GM19397 (cell line): Measurements from ENCODE around the gene WAC.
A peak's percentile ranks its signal among the peaks of the same experiment; 100 is the strongest.
"Not testable (repeated sequence)": the region's sequence is repeated elsewhere in the genome, so short reads cannot be mapped to it uniquely, and the experiment has no call there.

Experiments used
- ATAC-seq: cut with Tn5 transposase; IDR thresholded peaks from one replicate; pipeline ENCODE4 v1.9.1; 2021; ENCODE audit warnings: mild to moderate bottlenecking, moderate library complexity; ENCODE audit not compliant: unreplicated experiment

Gene WAC

GRCh38 chr10:28532337-28533185 is at the start of gene WAC:
Gene WAC (plus strand): TSS chr10:28533118. CDS start chr10:28533580, 462 bp downstream.
- ATAC-seq, result peak; percentile 82

- ATAC-seq, result no peak
Observed at GRCh38 chr10:28489206-28489605, 43.7 kb upstream of the WAC start.

- ATAC-seq, result not testable (repeated sequence)
Observed at GRCh38 chr10:28490256-28490865, 42.6 kb upstream of the WAC start.

- ATAC-seq, result no peak
Observed at GRCh38 chr10:28492116-28492920, 40.6 kb upstream of the WAC start.

- ATAC-seq, result no peak
Observed at GRCh38 chr10:28494420-28494819, 38.5 kb upstream of the WAC start.

GRCh38 chr10:28495084-28495483 is 37.8 kb upstream of the WAC start:
- ATAC-seq, result no peak

GRCh38 chr10:28496017-28496416 is 36.9 kb upstream of the WAC start:
- ATAC-seq, result no peak

GRCh38 chr10:28496481-28496961 is 36.4 kb upstream of the WAC start:
- ATAC-seq, result no peak

- ATAC-seq, result no peak
Observed at GRCh38 chr10:28497313-28498126, 35.4 kb upstream of the WAC start.

GRCh38 chr10:28500203-28500602 is 32.7 kb upstream of the WAC start:
- not testable (repeated sequence) for ATAC-seq

GRCh38 chr10:28503114-28503513 is 29.8 kb upstream of the WAC start:
- no peak for ATAC-seq

- ATAC-seq, result no peak
Observed at GRCh38 chr10:28505359-28505959, 27.5 kb upstream of the WAC start.

- no peak for ATAC-seq
Observed at GRCh38 chr10:28508304-28508925, 24.5 kb upstream of the WAC start.

- ATAC-seq, result no peak
Observed at GRCh38 chr10:28509286-28509685, 23.6 kb upstream of the WAC start.

GRCh38 chr10:28514648-28515047 is 18.3 kb upstream of the WAC start:
- no peak for ATAC-seq

GRCh38 chr10:28520346-28520745 is 12.6 kb upstream of the WAC start:
- ATAC-seq, result no peak

GRCh38 chr10:28520828-28521227 is 12.1 kb upstream of the WAC start:
- not testable (repeated sequence) for ATAC-seq

GRCh38 chr10:28521961-28522360 is 11.0 kb upstream of the WAC start:
- ATAC-seq, result not testable (repeated sequence)

GRCh38 chr10:28523725-28524252 is 9.1 kb upstream of the WAC start:
- ATAC-seq, result no peak
